HepG2 (cell line): ENCODE data around the gene LRP1B. TPM values are rescaled to one million over a fixed set of nuclear protein-coding genes. Genes with fewer than 3 reads are reported as not detected.
A peak's percentile ranks its signal among the peaks of the same experiment; 100 is the strongest.

Experiments
- ATAC-seq: fragments of 200-7000 bp; cut with Tn5 transposase; 3 replicates; pipeline ENCODE4 v1.9.1; 2020; ENCODE audit warnings: mild to moderate bottlenecking, moderate library complexity
- BruUV-seq: library from RNA; stranded (reverse); fragments of 400-500 nt; replicated peaks from 2 replicates; lab custom pipeline; 2021; lab: Mats Ljungman, UMichigan
- CTCF ChIA-PET: fragments of 300-600 bp; formaldehyde crosslinking; extraction: SDS; loops from one replicate; lab custom pipeline; 2021; ENCODE audit warnings: low total read pairs, inconsistent platforms, low intra/inter-chr PET ratio; lab: Yijun Ruan, JAX
- POLR2A ChIA-PET: fragments of 350-600 bp; sonication (Branson Sonifier 250); formaldehyde crosslinking; loops from one replicate; lab custom pipeline; 2020; ENCODE audit warnings: antibody characterized with exemption, inconsistent platforms; lab: Yijun Ruan, JAX
- DNase-seq: peaks from one replicate; pipeline ENCODE4 v3.0.0-alpha.2; 2015; ENCODE audit warnings: low spot score
- FAIRE-seq: peaks from 3 replicates; lab custom pipeline; 2011; peaks lifted over from hg19 to GRCh38; lab: Jason Lieb, UNC
- H2AFZ ChIP-seq: one replicate; pipeline ENCODE4 v1.6.1; 2011; ENCODE audit warnings: low read length, inconsistent platforms
- H3K27ac ChIP-seq: fragments of 300-600 bp; 3 replicates; pipeline ENCODE4 v1.8.0; 2011; ENCODE audit warnings: mixed run types, mild to moderate bottlenecking, mixed read lengths, low read length, inconsistent platforms; ENCODE audit not compliant: insufficient read depth; ENCODE audit errors: extremely low read length
- H3K27me3 ChIP-seq, 2 experiments: fragments of 200-600 bp in 1 of 2; 2 replicates in 1 of 2; 3 replicates in 1 of 2; pipeline versions ENCODE4 v1.6.0 to v1.8.0; 2011; ENCODE audit warnings: low read length in 2 of 2, mild to moderate bottlenecking in 2 of 2, moderate library complexity in 2 of 2, inconsistent platforms in 1 of 2; ENCODE audit not compliant: insufficient read depth in 2 of 2, control insufficient read depth in 1 of 2
- H3K36me3 ChIP-seq, 2 experiments: fragments of 200-600 bp in 1 of 2; replicated peaks in 1 of 2; 2 replicates in 1 of 2; 3 replicates in 1 of 2; pipeline versions ENCODE4 v1.5.1 to v1.8.0; 2011; ENCODE audit warnings: low read length in 2 of 2, inconsistent platforms in 1 of 2; ENCODE audit not compliant: insufficient read depth in 2 of 2, control insufficient read depth in 1 of 2
- H3K4me1 ChIP-seq: 2 replicates; pipeline ENCODE4 v1.5.1; 2012; ENCODE audit warnings: low read length, inconsistent platforms; ENCODE audit not compliant: insufficient read depth
- H3K4me2 ChIP-seq: 2 replicates; pipeline ENCODE4 v1.6.0; 2011; ENCODE audit warnings: low read depth, low read length, inconsistent platforms
- H3K4me3 ChIP-seq, 3 experiments: fragments of 200-600 bp in 1 of 3; sonication (generic), shearing (Covaris generic) in 1 of 3; replicated peaks in 1 of 3; 2 replicates each; pipeline ENCODE4 v1.5.1; 2011 to 2016; ENCODE audit warnings: low read length in 3 of 3, inconsistent platforms in 2 of 3, low read depth in 2 of 3, mild to moderate bottlenecking in 2 of 3, control low read depth in 1 of 3, mixed read lengths in 1 of 3; ENCODE audit not compliant: insufficient read depth in 1 of 3
- H3K79me2 ChIP-seq: one replicate; pipeline ENCODE4 v1.6.1; 2011; ENCODE audit warnings: low read length, inconsistent platforms; ENCODE audit not compliant: insufficient read depth
- H3K9ac ChIP-seq: 2 replicates; pipeline ENCODE4 v1.6.0; 2011; ENCODE audit warnings: mild to moderate bottlenecking, low read depth, low read length, inconsistent platforms; ENCODE audit not compliant: insufficient read depth
- H3K9me3 ChIP-seq: 2 replicates; pipeline ENCODE4 v1.5.1; 2012; ENCODE audit warnings: mild to moderate bottlenecking, low read length
- H4K20me1 ChIP-seq: 2 replicates; pipeline ENCODE4 v1.6.0; 2011; ENCODE audit warnings: inconsistent platforms, mild to moderate bottlenecking, low read length, moderate library complexity; ENCODE audit not compliant: insufficient read depth
- AGO2 ChIP-seq: fragments of 200-400 bp; formaldehyde crosslinking; optimal IDR thresholded peaks from 2 replicates; pipeline ENCODE3; 2017; ENCODE audit warnings: mild to moderate bottlenecking, low read depth, low read length, moderate library complexity
- CHD4 ChIP-seq: fragments of 200-600 bp; sonication (generic); IDR thresholded peaks from 2 replicates; pipeline ENCODE4 v1.7.0; 2017; ENCODE audit warnings: mild to moderate bottlenecking, low read length, borderline replicate concordance
- FOXA1 ChIP-seq, 2 experiments: fragments of 450-650 bp in 1 of 2; sonication (generic) in 1 of 2; formaldehyde crosslinking in 1 of 2; IDR thresholded peaks; 2 replicates each; pipeline versions ENCODE4 v1.4.0 to v1.6.1; 2016 to 2020; ENCODE audit warnings: missing genetic modification reagents in 1 of 2
- FOXC1 ChIP-seq: sonication (generic); formaldehyde crosslinking; IDR thresholded peaks from 2 replicates; pipeline ENCODE4 v1.8.0; 2022; ENCODE audit warnings: mild to moderate bottlenecking, missing genetic modification reagents, borderline replicate concordance
- HNRNPK ChIP-seq: fragments of 200-400 bp; formaldehyde crosslinking; IDR thresholded peaks from 2 replicates; pipeline ENCODE4 v1.6.1; 2018; ENCODE audit warnings: low read length, low read depth, moderate library complexity, mild to moderate bottlenecking; ENCODE audit not compliant: poor library complexity, severe bottlenecking
- KLF13 ChIP-seq: sonication (generic); formaldehyde crosslinking; IDR thresholded peaks from 2 replicates; pipeline ENCODE4 v1.4.0; 2020; ENCODE audit warnings: mild to moderate bottlenecking, missing genetic modification reagents
- NFE2 ChIP-seq: sonication (generic); formaldehyde crosslinking; IDR thresholded peaks from 2 replicates; pipeline ENCODE4 v1.4.0; 2020; ENCODE audit warnings: missing genetic modification reagents
- SIN3A ChIP-seq: IDR thresholded peaks from 2 replicates; pipeline ENCODE4 v1.6.1; 2011; ENCODE audit warnings: low read depth, mild to moderate bottlenecking, control low read depth, low read length, borderline replicate concordance
- STAG1 ChIP-seq: sonication (generic); formaldehyde crosslinking; IDR thresholded peaks from 2 replicates; pipeline ENCODE4 v1.4.0; 2020; ENCODE audit warnings: missing genetic modification reagents
- ZNF160 ChIP-seq: sonication (generic); formaldehyde crosslinking; IDR thresholded peaks from 2 replicates; pipeline ENCODE4 v1.8.0; 2022; ENCODE audit warnings: mild to moderate bottlenecking, inconsistent platforms, missing genetic modification reagents
- ZNF33A ChIP-seq: sonication (generic); formaldehyde crosslinking; IDR thresholded peaks from 2 replicates; pipeline ENCODE4 v1.5.1; 2020; ENCODE audit warnings: missing genetic modification reagents, mild to moderate bottlenecking, moderate library complexity, borderline replicate concordance
- ZNF451 ChIP-seq: sonication (generic); formaldehyde crosslinking; IDR thresholded peaks from 2 replicates; pipeline ENCODE4 v1.5.0; 2020; ENCODE audit warnings: mild to moderate bottlenecking, missing genetic modification reagents
- ZNF496 ChIP-seq: sonication (generic); formaldehyde crosslinking; IDR thresholded peaks from 2 replicates; pipeline ENCODE4 v1.8.1; 2023; ENCODE audit warnings: mild to moderate bottlenecking, moderate library complexity, missing genetic modification reagents; ENCODE audit not compliant: insufficient replicate concordance
- ZNF501 ChIP-seq: sonication (generic); formaldehyde crosslinking; IDR thresholded peaks from 2 replicates; pipeline ENCODE4 v1.5.1; 2020; ENCODE audit warnings: mild to moderate bottlenecking, moderate library complexity, missing genetic modification reagents
- ZNF572 ChIP-seq: sonication (generic); formaldehyde crosslinking; IDR thresholded peaks from 2 replicates; pipeline ENCODE4 v1.5.1; 2020; ENCODE audit warnings: mild to moderate bottlenecking, missing genetic modification reagents
- WGBS: methylation state at CpG from one replicate; pipeline ENCODE4 v1.1.6; 2017; ENCODE audit warnings: low lambda C conversion rate; 5-methylcytosine and 5-hydroxymethylcytosine counted together
- in situ Hi-C: cut with HindIII; loops from 2 replicates; pipeline ENCODE4 v1.10.0; 2017; ENCODE audit warnings: low pct_unique_long_range_greater_than_20kb; ENCODE audit not compliant: extremely low pct_ligation_motif_present
- intact Hi-C: fragments of 100-400 bp; cut with micrococcal nuclease; formaldehyde crosslinking; loops from one replicate; pipeline ENCODE4 v1.10.0; 2022; ENCODE audit not compliant: unreplicated experiment
- polyA plus RNA-seq, 8 experiments: library from polyadenylated mRNA; depleted of rRNA in 3 of 8; stranded (reverse) in 7 of 8; unstranded in 1 of 8; fragments of >200 nt; fragmentation: Illumina TruSeq in 4 of 8; extraction: Trizol in 4 of 8; gene quantifications; 2 replicates each; pipeline versions ENCODE4 v1.2.1 to v1.2.3, GENCODE V29; 2011 to 2016; ENCODE audit warnings: low read depth in 4 of 8, missing spikeins in 1 of 8, mixed read lengths in 1 of 8; ENCODE audit not compliant: insufficient read depth in 1 of 8
- total RNA-seq, 5 experiments: library from RNA; depleted of rRNA; stranded (reverse); fragments of >200 nt; fragmentation: Illumina TruSeq; extraction: Trizol; gene quantifications; 2 replicates each; pipeline ENCODE4 v1.2.3, GENCODE V29; 2016; ENCODE audit warnings: low read depth in 1 of 5
- TF ChIP-seq, protein P1 (sequence below): sonication (generic); formaldehyde crosslinking; IDR thresholded peaks from 2 replicates; pipeline ENCODE4 v1.5.0; 2020; ENCODE audit warnings: mild to moderate bottlenecking, missing genetic modification reagents, moderate library complexity
- TF ChIP-seq, protein P2 (sequence below): sonication (generic); formaldehyde crosslinking; IDR thresholded peaks from 2 replicates; pipeline ENCODE4 v1.8.0; 2022; ENCODE audit warnings: missing genetic modification reagents, mild to moderate bottlenecking, borderline replicate concordance

Gene LRP1B
- total and polyA plus RNA-seq, 2 of the 13 experiments (the other 11 are each of a cell fraction or from before 2014, with no cell fraction given), result 0.04 TPM; not detected in 1

GRCh38 chr2:141399270-141399669, 731.5 kb downstream of the LRP1B start:
- no peaks in the 10 kb centered on the region for H3K4me1 ChIP-seq
- no peaks in the 10 kb centered on the region for H3K36me3 ChIP-seq
- H3K9me3 ChIP-seq, result no peaks in the 10 kb centered on the region
- in situ Hi-C loops (no loop called here), intact Hi-C loops (loop anchor here (10.0 kb wide), 1 partner anchor 464 kb away; no protein-coding TSS in a partner anchor)
- peak; percentile 12 for DNase-seq
- H2AFZ ChIP-seq, result no peak overlapping the region
- POLR2A ChIA-PET, result no interaction called here
- no peaks in the 10 kb centered on the region for H3K27me3 ChIP-seq
- no peaks in the 10 kb centered on the region for H3K79me2 ChIP-seq
- peak; percentile 88 for ATAC-seq
- no peak overlapping the region for H3K4me2 ChIP-seq
- no peak overlapping the region for H3K4me3 ChIP-seq
- TF ChIP-seq STAG1 (CRISPR knock-in tag) (peak; percentile 65), ZNF501 (CRISPR knock-in tag) (no peak)
- TF ChIP-seq, protein P1, sequence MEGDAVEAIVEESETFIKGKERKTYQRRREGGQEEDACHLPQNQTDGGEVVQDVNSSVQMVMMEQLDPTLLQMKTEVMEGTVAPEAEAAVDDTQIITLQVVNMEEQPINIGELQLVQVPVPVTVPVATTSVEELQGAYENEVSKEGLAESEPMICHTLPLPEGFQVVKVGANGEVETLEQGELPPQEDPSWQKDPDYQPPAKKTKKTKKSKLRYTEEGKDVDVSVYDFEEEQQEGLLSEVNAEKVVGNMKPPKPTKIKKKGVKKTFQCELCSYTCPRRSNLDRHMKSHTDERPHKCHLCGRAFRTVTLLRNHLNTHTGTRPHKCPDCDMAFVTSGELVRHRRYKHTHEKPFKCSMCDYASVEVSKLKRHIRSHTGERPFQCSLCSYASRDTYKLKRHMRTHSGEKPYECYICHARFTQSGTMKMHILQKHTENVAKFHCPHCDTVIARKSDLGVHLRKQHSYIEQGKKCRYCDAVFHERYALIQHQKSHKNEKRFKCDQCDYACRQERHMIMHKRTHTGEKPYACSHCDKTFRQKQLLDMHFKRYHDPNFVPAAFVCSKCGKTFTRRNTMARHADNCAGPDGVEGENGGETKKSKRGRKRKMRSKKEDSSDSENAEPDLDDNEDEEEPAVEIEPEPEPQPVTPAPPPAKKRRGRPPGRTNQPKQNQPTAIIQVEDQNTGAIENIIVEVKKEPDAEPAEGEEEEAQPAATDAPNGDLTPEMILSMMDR (CRISPR knock-in tag), result peak; percentile 42
- H3K27ac ChIP-seq, result no peak overlapping the region
- no TSS peak for BruUV-seq
- 3% methylated on average over 1 of the region's 1 CpG for WGBS
- H4K20me1 ChIP-seq, result no peaks in the 10 kb centered on the region
- CTCF ChIA-PET, result no interaction called here
- FAIRE-seq, result no peak
- no peak overlapping the region for H3K9ac ChIP-seq

DNA sequence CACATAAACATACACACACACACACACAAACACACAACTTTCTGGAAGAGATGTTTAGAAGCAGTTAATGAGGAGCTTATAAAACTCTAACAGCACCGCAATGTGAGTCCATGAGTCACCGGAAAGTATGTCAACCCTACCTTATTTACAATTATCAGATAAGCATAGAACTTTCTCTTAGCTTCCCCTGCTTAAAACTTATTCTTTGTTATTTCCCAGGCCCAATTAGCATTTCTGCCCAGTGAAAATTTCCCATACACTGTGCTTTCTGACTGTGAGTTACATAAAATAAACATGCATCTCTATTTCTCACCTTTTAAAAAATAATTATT, 737.6 kb downstream of the LRP1B start:
- Histone ChIP-seq H3K36me3 (no peaks in the 10 kb centered on the region), H3K27me3 (no peaks in the 10 kb centered on the region), H3K9ac (no peak overlapping the region), H3K9me3 (no peaks in the 10 kb centered on the region), H3K4me1 (no peaks in the 10 kb centered on the region), H3K79me2 (no peaks in the 10 kb centered on the region), H3K27ac (no peak overlapping the region), H3K4me3 (no peak overlapping the region), H3K4me2 (no peak overlapping the region), H2AFZ (no peak overlapping the region), H4K20me1 (no peaks in the 10 kb centered on the region)
- no TSS peak for BruUV-seq
- CTCF ChIA-PET, result no interaction called here
- DNase-seq (no peak), FAIRE-seq (no peak), ATAC-seq (no peak)
- TF ChIP-seq FOXA1 (IDR thresholded peaks at IDR 0.05) (no peak), FOXA1 (CRISPR knock-in tag; IDR thresholded peaks at IDR 0.05) (no peak), FOXC1 (CRISPR knock-in tag) (no peak), SIN3A (no peak), NFE2 (CRISPR knock-in tag) (no peak), ZNF160 (CRISPR knock-in tag) (no peak), HNRNPK (no peak), ZNF572 (CRISPR knock-in tag) (no peak), CHD4 (no peak), ZNF451 (CRISPR knock-in tag) (no peak), AGO2 (no peak), ZNF496 (CRISPR knock-in tag) (no peak), ZNF33A (CRISPR knock-in tag) (no peak), KLF13 (CRISPR knock-in tag) (no peak)
- TF ChIP-seq, protein P2, sequence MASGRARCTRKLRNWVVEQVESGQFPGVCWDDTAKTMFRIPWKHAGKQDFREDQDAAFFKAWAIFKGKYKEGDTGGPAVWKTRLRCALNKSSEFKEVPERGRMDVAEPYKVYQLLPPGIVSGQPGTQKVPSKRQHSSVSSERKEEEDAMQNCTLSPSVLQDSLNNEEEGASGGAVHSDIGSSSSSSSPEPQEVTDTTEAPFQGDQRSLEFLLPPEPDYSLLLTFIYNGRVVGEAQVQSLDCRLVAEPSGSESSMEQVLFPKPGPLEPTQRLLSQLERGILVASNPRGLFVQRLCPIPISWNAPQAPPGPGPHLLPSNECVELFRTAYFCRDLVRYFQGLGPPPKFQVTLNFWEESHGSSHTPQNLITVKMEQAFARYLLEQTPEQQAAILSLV (CRISPR knock-in tag), result no peak
- intact Hi-C loops, result loop anchor here (10.0 kb wide), 1 partner anchor 458 kb away; no protein-coding TSS in a partner anchor
- POLR2A ChIA-PET, result no interaction called here
- WGBS, result 20% methylated on average over 2 of the region's 2 CpGs
- in situ Hi-C loops, result no loop called here
